HG03571 (cell line): Measurements from ENCODE around the gene TEX261.
A peak's percentile ranks its signal among the peaks of the same experiment; 100 is the strongest.

ENCODE experiments used
- ATAC-seq: cut with Tn5 transposase; IDR thresholded peaks from one replicate; pipeline ENCODE4 v1.9.1; 2021; ENCODE audit not compliant: unreplicated experiment

Gene TEX261

DNA sequence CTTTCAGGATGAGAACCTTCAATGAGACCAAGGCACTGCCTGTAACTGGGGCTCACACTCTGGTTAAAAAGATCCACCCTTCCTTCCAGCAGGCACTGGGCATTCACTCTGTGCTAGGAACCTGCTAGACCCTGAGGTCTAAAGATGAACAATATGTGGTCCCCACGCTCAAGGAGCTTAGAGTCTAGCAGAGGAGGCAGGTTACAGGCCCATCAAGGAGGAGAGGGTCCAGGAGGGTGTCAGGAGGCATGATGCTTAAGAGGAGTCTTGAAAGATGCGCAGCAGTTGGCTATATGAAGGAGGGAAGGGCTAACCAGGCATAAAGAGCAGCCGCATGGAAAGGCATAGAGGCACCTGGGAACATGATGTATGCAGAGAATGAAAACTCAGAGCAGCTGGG is 11.7 kb downstream of the TEX261 start:
- ATAC-seq, result no peak

DNA sequence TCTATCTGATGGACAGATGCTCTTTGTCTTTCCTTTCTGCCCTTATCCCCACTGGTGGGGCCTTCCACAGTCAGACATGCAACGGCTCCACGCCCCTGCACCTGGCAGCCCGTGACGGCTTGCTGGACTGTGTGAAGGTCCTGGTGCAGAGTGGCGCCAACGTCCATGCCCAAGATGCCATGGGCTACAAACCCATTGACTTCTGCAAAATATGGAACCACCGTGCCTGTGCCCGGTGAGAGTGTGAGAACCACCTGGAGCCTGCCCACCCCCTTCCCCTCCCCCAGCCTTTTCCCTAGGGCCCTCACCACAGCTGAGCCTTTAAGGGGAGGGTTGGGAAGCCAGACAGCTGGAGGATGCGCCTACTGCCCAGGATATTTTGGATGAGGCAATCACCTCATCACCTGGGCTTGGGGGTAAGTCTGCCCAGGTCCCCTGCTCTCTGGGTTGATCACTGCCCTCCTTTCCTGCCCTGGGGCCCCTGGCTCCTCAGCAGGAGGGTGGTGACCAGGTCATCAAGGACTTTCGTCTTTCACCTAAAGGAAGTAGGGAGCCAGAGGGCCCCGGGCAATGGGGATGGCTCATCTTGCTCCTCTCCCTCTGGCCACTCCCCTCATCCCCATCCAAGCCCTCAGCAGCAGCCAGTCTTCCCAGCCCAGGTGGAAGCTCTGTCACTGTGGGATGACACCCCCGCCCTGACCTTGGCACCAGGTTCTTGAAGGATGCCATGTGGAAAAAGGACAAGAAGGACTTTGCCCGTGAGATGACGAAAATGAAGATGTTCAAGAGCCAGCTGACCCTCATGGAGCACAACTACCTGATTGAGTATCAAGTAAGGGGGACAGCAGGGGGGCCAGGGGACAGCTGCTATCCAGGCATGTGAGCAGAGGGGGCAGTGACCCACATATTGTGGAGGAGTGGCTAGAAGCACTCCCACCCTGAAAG is 12.5 kb downstream of the TEX261 start:
- no peak for ATAC-seq

DNA sequence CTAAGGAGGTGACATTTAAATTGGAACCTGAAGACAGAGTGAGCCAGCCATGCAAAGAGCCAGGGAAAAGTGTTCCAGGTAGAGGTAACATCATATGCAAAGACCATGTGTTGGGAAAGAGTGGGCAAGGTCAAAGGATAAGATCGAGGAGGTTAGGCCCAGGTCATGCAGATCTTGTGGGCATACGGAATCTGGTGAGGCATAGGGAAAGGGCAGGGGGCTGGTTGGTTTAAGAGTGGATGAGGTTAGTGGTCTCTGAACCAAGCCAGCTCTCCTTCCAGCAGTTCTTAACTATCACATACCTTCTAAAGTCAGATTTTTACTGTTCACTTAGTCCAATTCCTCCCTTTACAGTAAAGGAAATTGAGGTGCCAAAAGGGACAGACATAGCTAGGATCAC is 13.3 kb downstream of the TEX261 start:
- no peak for ATAC-seq

DNA sequence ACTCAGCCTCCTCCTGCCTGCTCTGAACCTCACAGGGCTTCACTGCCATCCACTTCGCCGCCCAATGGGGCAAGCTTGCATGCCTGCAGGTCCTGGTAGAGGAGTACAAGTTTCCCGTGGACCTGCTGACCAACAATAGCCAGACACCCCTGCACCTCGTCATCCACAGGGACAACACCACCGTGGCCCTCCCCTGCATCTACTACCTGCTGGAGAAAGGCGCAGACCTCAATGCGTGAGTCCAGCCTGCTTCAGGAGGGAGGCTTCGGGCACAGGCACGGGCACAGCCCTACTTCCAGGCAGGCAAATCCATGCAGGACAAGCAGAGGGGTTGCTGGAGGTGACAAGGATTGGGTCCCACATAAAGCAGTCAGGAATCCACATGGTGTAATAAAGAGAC is 15.0 kb downstream of the TEX261 start:
- no peak for ATAC-seq

DNA sequence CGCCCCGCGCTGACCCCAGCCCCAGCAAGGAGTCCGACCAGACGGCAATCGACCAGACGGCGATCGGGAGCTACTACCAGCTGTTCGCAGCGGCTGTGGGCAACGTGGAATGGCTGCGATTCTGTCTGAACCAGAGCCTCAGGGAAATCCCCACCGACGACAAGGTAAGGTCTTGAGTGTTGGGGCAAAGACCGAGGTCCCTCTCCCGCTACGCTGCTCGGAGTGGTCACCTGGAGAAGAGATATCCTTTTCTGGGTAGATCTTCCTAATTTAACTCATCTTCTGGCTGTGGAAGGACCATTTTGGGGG is 15.5 kb downstream of the TEX261 start:
- no peak for ATAC-seq

DNA sequence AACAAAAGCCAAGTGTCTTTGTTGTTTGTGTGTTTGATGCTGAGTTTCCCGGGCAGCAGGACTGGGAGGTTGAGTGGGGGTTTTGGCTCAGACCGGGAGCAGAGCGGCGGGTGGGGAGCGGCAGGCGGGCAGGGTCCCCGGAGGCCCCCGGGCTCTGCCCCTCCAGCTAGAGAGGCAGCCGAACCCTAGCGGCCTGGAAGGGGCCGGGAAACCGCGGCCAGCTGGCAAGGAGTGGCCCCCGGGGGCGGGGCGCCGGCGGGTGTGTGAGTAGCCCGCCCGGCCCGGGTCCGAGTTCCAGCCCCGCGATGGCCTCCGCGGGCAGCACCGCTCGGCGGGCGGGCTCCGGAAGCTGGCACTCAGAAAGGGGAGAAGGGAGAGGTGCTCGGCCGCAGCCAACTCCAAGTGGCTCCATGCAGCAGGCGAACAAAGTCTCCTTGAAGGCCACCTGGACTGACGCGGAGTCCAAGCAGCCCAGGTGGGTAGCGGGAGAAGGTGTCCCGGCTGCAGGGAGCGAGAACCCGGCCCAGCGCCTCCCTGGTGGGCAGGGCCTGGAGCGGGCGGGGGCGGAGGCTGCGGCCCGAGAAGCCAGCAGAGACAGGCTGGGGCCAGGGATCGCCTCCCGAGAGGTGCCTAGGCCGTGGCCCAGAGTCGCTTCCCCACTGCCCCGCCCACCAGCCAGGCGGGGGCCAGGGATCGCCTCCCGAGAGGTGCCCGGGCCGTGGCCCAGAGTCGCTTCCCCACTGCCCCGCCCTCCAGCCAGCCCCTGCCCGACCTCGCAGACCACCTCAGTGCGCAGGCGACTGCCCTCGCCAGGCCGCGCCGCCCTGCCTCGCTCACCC is 16.1 kb downstream of the TEX261 start, which contains the start of gene ANKRD53:
TSS of gene ANKRD53 (plus strand) at position 290 of the 839 bp plus-strand sequence. CDS start at position 306, 16 bp downstream.
- peak; percentile 35 for ATAC-seq

DNA sequence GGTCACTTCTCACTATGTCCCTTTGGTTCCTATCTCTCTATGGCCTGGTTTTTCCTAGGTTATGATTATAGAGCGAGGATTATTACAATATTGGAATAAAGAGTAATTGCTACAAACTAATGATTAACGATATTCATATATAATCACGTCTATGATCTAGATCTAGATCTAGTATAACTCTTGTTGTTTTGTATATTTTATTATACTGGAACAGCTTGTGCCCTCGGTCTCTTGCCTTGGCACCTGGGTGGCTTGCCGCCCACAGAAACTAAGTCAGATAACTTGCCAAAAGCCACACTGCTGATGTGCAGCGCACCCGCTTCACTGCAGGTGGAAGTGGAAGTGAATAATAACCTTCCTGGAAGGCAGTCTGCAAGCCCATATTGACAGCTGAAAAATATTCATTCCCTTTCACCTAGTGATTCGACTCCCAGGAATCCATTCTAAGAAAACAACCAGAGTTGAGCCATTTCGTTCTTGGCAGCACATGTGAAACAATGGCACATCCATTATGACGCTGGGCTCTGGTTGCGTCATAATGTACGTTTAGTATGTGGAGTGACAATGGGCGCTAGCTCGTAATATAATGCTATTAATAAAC is 17.0 kb downstream of the TEX261 start:
- no peak for ATAC-seq

DNA sequence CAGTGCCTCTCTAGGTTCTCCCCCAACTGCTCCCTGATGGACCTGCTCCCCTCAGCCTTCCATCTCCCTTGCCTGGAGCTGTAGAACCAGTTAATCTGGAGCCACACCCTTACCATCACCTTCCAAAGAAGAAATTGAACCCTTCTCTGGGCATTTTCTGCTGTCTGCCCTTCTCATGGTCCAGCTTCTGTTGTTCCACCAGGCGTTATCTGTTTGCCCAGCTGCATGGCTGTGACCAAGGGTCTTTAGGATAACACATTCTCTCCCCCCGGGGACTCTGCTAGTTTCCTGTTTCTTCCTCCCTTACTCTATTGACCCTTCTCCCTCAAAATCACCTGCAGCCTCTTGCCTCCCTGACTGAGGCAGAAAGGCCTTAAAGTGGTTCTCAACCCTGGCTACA is 19.4 kb downstream of the TEX261 start:
- no peak for ATAC-seq

DNA sequence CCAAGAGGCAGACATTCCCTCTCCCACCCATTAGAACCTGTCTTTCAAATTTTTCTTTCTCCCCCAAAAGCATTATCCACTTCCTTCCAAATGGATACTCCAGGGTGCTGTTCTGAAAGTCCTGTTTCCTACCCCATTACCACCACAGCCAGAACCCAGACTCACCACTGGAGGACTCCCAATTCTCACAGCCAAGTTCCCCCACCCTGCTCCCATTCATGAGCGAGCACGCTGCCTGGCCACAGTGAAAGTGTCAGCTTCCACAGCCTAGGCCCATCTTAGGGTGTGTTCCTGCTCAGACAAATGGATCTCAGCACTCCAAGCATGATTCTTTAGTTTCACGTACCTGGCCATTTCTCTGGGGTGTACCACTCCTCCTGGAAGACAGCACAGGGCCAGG is 20.1 kb downstream of the TEX261 start:
- no peak for ATAC-seq

DNA sequence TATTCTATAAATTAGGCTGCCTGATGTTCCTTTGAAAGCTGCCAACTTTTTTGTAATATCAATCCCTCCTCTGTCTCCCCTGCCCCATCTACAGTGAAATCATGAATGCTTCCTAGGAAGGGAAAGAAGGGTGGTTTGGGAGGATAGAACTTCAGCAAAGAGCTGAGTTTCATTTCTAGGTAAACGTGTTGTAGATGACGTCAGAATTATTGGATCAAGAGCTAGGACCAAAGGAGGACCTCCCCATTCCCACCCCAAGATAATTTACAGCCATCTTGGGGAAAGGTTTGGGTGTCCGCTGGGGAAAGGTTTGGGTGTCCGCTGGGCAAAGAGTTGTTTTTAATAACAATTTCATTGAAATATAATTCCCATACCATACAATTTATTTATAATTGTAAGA is 27.5 kb downstream of the TEX261 start:
- ATAC-seq, result no peak

DNA sequence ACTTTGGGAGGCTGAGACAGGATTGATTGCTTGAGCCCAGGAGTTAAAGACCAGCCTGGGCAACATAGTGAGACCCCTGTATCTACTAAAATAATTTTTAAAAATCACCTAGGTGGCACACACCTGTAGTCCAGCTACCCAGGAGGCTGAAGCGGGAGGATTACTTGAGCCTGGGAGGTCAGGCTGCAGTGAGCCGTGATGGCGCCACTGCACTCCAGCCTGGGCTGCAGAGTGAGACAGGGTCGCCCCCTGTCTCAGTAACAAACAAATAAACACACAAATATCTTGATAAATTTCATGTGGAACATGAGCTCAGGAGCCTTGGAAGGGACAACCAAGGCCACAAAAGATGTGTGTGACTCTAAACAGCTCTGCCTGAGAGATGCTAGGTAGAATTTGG is 28.0 kb downstream of the TEX261 start:
- no peak for ATAC-seq

DNA sequence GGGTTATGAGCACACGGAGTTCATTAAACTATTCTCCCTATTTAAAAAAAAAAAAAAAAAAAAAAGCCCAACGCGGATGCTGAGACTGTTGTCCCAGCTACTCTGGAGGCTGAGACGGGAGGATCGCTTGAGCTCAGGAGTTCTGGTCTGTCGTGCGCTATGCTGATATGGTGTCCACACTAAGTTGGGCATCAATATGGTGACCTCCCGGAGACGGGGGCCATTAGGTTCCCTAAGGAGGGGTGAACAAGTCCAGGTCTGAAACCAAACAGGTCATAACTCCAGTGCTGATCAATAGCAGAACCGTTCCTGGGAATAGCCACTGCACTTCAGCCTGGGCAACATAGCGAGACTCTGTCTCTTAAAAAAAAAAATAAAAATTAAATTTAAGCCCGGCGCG is 29.2 kb downstream of the TEX261 start:
- no peak for ATAC-seq

DNA sequence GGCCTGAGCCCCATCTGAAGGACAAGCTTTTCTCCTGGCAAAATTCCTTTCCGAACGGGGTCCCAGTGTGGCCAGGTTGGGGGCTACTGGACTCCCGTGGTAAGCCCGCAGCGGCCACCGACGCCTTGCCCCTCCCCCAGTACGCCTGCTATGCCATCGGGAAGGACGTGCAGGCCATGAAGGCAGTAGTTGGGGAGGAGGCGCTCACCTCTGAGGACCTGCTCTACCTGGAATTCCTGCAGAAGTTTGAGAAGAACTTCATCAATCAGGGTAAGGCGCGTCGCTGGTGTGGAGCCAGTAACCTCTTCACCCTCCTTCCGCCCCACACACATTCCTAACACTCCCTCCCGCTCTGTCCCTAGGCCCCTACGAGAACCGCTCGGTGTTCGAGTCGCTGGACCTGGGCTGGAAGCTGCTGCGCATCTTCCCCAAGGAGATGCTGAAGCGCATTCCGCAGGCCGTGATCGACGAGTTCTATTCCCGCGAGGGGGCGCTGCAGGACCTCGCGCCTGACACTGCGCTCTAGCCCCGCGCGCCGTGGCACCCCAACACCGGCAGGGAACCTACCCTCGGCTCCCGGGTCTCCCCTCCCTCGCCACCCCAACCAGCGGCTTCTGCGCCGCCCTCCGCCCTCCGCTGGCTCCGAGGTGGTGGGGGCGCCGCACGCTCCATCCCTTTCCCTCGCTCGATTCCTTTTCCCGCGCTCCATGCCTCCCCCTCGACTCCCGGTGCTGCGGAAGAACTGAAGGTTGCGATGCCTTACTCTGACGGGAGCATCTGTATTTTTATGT is 29.9 kb downstream of the TEX261 start:
- ATAC-seq, result peak; percentile 59

DNA sequence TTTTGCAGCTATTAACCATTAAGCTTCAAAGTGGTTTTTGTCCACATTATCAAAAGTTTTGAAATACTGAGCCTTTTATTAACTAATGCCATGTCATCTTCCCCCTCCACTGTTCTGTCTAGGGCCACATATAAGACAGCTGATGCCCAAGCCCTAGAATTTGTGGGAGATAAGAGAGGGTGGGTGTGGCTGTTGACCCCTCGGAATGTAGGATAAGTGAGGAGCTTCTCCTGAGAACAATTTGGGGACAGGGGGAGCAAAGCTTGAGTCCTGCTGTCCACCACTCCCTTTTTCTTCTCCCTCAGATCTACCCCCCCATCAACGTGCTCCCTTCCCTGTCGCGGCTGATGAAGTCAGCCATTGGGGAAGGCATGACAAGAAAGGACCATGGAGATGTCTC is 30.5 kb downstream of the TEX261 start:
- ATAC-seq, result no peak

DNA sequence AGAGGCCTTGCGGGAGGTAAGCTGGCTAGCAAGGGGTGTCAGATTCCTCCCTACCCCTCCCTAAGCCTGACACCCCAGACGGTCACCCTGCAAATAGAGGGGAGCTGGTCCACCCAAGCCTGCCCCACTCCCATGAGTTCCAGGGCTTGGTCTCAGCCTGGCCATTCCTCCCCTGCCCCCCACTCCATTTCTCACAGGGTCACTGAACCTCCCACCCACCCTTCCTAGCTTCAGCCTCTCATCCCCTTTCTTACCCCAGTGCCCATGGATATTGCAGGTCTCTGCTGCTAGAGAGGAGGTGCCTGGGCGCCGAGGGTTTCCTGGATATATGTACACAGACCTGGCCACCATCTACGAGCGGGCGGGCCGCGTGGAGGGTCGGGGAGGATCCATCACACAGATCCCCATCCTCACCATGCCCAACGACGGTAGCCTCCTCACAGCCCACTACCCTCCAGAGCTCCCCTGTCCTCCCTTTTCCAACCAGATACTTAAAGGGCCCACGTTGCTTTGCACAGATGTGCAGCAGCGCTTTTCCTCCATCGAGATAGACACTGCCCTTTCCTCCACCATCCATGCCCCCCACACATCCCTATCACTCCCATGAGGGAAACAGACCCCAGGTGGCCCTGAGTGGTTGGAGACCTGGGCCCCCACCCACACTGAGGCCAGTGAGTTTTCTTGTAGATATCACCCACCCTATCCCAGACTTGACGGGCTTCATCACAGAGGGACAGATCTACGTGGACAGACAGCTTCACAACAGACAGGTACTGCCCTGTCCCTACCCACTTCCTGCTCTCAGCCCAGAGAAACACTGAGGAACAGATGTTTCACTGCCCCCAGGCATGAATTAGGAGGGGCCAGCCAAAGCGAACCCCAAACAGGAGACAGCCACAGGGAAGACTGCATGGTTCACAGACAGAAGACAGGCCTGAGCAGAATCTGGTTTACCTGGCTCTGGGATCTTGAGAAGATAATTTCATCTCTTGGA is 31.5 kb downstream of the TEX261 start:
- no peak for ATAC-seq

DNA sequence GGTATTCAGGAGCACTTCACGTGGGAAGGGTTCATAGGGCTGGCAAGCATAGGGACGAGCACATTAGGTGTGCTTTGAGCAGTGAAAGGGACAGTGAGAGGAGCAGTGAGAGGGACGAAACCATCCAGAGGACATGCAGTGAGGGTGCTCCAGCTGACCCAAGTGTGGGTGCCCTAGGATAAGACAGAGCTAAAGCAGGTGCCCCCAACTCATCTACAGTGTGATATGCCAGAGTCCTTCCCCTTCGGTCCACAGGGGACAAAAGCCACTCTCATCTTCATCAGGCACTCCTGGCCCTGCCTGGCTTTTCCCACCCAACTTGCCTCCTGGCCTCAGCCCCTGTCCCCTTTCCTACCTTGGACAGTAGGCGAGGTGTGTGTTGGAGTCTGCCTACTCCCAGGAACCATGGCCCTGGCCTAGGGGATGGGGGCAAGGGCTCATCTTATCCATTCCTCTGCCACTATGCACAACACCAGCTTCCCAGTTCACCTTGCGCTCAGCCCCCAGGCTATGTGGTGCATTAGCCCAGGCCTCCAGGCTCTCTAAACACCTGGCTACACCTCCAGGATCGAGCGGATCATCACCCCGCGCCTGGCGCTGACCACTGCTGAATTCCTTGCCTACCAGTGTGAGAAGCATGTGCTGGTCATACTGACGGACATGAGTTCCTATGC is 32.3 kb downstream of the TEX261 start:
- ATAC-seq, result no peak

DNA sequence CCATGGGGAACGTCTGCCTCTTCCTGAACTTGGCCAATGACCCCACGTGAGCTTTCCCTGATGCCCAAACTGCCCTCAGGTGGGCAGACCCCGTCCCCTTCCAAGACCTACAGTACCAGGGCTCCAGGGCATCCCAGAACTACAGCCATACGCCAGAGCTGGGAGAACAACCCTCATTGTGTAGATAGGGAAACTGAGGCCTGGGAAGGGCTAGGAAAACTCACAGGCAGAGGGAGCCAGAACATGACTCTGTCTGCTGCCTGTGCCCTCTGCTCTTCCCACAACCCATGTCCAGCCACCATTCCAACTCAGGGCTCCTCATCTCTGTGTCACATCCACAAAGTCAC is 33.1 kb downstream of the TEX261 start:
- no peak for ATAC-seq

DNA sequence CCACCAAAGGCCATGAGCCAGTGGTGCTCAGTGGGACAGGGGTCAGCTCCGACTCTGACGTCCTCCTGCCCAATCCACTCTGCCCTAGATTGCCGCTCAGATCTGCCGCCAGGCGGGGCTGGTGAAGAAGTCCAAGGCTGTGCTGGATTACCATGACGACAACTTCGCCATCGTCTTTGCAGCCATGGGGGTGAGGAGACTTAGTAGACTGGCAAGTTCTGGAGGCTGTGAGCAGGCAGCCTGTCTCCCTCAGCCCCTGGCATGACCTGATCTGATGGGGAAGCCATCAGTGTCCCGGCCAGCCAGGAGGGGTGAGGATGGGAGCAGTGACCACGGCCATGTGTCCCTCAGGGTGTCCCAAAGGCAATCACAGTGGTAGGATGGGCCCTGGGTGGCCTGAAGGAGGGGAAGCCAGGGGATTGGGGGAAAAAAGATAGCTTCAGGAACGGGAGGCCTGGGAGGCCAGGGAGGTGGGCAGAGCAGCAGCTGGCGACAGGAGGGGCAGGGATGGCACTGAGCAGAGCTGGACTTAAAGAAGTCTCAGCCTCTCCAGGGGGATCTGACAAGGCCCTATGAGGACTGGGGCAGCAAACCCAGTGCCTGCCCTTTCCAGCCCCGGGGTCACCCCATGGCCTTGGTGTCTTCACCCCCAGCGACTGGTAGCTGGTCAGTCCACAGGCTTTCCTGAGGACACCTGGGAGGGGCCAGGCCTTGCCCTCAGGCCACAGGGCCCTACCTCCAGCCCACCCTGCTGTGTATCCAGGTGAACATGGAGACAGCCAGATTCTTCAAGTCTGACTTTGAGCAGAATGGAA is 33.6 kb downstream of the TEX261 start:
- no peak for ATAC-seq
